A673 (cell line): ENCODE results near the gene SHC3. TPM values are rescaled to one million over a fixed set of nuclear protein-coding genes. Genes with fewer than 3 reads are reported as not detected.

Experiments used
- BruUV-seq: library from RNA; stranded (reverse); fragments of 400-500 nt; replicated peaks from 2 replicates; lab custom pipeline; 2021; lab: Mats Ljungman, UMichigan
- CTCF ChIA-PET: fragments of 300-600 bp; sonication (Branson Sonifier 250); formaldehyde crosslinking; loops from one replicate; lab custom pipeline; 2022; ENCODE audit warnings: antibody characterized with exemption; lab: Charles Lee
- POLR2A ChIA-PET: fragments of 300-600 bp; sonication (Branson Sonifier 250); formaldehyde crosslinking; loops from one replicate; lab custom pipeline; 2022; ENCODE audit warnings: antibody characterized with exemption; ENCODE audit not compliant: low non-redundant PET; lab: Charles Lee
- DNase-seq: peaks from one replicate; pipeline ENCODE4 v3.0.0-alpha.2; 2015; ENCODE audit warnings: low spot score
- H3K27ac ChIP-seq: fragments of 200-600 bp; sonication (generic); 2 replicates; pipeline ENCODE4 v1.5.1; 2016; ENCODE audit warnings: mixed run types, low read depth, mild to moderate bottlenecking, mixed read lengths, antibody characterized with exemption, low read length; ENCODE audit not compliant: poor library complexity, severe bottlenecking
- H3K27me3 ChIP-seq: fragments of 200-600 bp; sonication (generic); replicated peaks from 2 replicates; pipeline ENCODE4 v1.6.1; 2017; ENCODE audit warnings: mixed run types, low read depth, mild to moderate bottlenecking, mixed read lengths, antibody characterized with exemption, low read length; ENCODE audit not compliant: insufficient read depth, poor library complexity
- H3K36me3 ChIP-seq: fragments of 200-600 bp; sonication (generic); 2 replicates; pipeline ENCODE4 v1.6.1; 2016; ENCODE audit warnings: mixed run types, mild to moderate bottlenecking, mixed read lengths, antibody characterized with exemption, low read length; ENCODE audit not compliant: insufficient read depth, poor library complexity, severe bottlenecking
- H3K4me1 ChIP-seq: fragments of 200-600 bp; sonication (generic); 2 replicates; pipeline ENCODE4 v1.6.1; 2017; ENCODE audit warnings: mixed run types, mild to moderate bottlenecking, mixed read lengths, antibody characterized with exemption, low read length; ENCODE audit not compliant: insufficient read depth, poor library complexity, severe bottlenecking
- H3K4me3 ChIP-seq: fragments of 200-600 bp; sonication (generic); 2 replicates; pipeline ENCODE4 v1.5.1; 2016; ENCODE audit warnings: low read depth, mixed run types, mild to moderate bottlenecking, mixed read lengths, low read length; ENCODE audit not compliant: poor library complexity, severe bottlenecking
- H3K9me3 ChIP-seq: fragments of 200-600 bp; sonication (generic); 2 replicates; pipeline ENCODE4 v1.6.1; 2016; ENCODE audit warnings: mixed run types, low read depth, mild to moderate bottlenecking, mixed read lengths, antibody characterized with exemption, low read length; ENCODE audit not compliant: poor library complexity, severe bottlenecking
- EZH2 ChIP-seq: fragments of 200-600 bp; sonication (generic); IDR thresholded peaks from 2 replicates; pipeline ENCODE4 v1.6.1; 2017; ENCODE audit warnings: borderline replicate concordance, low read depth, mild to moderate bottlenecking, mixed read lengths, antibody characterized with exemption, low read length; ENCODE audit not compliant: poor library complexity, severe bottlenecking
- intact Hi-C: fragments of 100-400 bp; cut with micrococcal nuclease; formaldehyde crosslinking; loops from one replicate; pipeline ENCODE4 v1.10.0; 2022; ENCODE audit not compliant: unreplicated experiment
- total RNA-seq: library from RNA; stranded (reverse); gene quantifications from 2 replicates; pipeline ENCODE4 v1.2.3, GENCODE V29; 2021
- TF ChIP-seq, protein P1 (sequence below): fragments of 300-800, 200-600 bp; sonication (generic); conservative IDR thresholded peaks from 2 replicates; pipeline ENCODE4 v1.5.1; 2017; ENCODE audit warnings: low read depth, mild to moderate bottlenecking, antibody characterized with exemption, low read length, moderate library complexity, mixed read lengths

SHC3 gene
- total RNA-seq, 1 experiment from 2014 or later: 6.6 TPM

DNA sequence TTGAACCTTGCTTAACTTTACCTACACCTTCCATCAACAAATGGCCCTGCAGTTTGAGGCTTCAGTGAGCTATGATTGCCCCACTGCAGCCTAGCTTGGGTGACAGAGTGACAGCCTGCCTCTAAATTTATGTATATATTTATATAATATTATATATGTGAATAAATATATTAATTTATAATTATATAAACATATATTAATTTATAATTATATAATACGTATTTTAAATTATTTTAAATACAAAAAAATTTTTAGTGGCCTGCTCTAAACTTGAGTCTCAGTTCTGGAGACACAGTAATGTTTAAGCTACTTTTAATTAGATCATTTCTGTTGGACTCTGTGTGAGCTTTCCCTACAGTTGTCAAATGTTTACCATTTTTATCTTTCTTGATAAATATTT lies 9.3 kb upstream of the SHC3 start:
- POLR2A ChIA-PET: no interaction called here
- H3K27ac ChIP-seq: no peak overlapping the region
- TF ChIP-seq, protein P1, sequence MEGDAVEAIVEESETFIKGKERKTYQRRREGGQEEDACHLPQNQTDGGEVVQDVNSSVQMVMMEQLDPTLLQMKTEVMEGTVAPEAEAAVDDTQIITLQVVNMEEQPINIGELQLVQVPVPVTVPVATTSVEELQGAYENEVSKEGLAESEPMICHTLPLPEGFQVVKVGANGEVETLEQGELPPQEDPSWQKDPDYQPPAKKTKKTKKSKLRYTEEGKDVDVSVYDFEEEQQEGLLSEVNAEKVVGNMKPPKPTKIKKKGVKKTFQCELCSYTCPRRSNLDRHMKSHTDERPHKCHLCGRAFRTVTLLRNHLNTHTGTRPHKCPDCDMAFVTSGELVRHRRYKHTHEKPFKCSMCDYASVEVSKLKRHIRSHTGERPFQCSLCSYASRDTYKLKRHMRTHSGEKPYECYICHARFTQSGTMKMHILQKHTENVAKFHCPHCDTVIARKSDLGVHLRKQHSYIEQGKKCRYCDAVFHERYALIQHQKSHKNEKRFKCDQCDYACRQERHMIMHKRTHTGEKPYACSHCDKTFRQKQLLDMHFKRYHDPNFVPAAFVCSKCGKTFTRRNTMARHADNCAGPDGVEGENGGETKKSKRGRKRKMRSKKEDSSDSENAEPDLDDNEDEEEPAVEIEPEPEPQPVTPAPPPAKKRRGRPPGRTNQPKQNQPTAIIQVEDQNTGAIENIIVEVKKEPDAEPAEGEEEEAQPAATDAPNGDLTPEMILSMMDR: no peak
- no peak for TF ChIP-seq EZH2
- H3K4me3 ChIP-seq: no peak overlapping the region
- H3K36me3 ChIP-seq: no peaks in the 10 kb centered on the region
- H3K27me3 ChIP-seq: no peaks in the 10 kb centered on the region
- intact Hi-C loops: no loop called here
- DNase-seq: no peak
- no peaks in the 10 kb centered on the region for H3K9me3 ChIP-seq
- H3K4me1 ChIP-seq: no peaks in the 10 kb centered on the region
- no TSS peak for BruUV-seq
- CTCF ChIA-PET: no interaction called here

DNA sequence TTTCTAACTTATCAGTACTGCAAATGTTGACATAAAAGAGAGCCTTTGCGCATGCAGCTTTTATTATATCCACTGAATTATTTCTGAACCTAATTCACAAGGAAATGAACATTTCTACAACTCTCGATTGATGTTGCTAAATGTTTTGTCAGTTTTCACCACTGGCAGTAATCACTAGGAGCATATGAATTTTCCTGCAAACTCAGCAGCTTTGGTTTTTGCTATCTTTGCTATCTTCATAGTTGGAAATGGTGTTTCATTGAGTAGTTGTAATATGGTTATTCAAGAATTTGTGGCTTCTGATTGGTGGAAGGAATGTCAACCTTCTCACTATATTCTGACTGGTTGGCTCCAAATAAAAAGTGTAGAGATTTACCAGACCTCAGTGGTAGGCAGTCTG lies 8.9 kb upstream of the SHC3 start:
- no peak for DNase-seq

DNA sequence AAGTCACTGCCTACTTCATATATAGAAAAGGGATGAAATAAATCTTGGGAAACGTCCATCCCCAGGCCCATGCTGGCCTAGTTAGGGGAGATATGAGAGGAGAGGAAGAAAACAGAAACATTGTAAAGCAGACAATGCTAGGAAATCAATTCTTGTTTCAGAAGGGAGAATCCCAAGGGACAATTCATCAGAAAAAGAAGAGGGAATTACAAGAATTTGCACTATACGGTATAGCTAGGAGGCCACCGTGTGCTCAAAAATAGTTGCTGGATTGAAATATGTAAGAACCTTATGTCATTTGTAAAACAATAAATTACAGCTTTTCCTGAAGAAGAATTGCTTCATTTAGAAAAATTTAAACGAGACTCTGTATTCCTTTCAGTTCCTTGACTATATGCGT lies 8.3 kb upstream of the SHC3 start:
- no TSS peak for BruUV-seq
- ChIA-PET CTCF (no interaction called here), POLR2A (no interaction called here)
- intact Hi-C loops: no loop called here
- Histone ChIP-seq H3K4me1 (no peaks in the 10 kb centered on the region), H3K27me3 (no peaks in the 10 kb centered on the region), H3K36me3 (no peaks in the 10 kb centered on the region), H3K4me3 (no peak overlapping the region), H3K9me3 (no peaks in the 10 kb centered on the region), H3K27ac (no peak overlapping the region)
- no peak for DNase-seq
- TF ChIP-seq, protein P1: no peak
- TF ChIP-seq EZH2: no peak

More for the DNA sequence above, 8.9 kb upstream of the SHC3 start:
- Histone ChIP-seq H3K36me3 (no peaks in the 10 kb centered on the region), H3K27me3 (no peaks in the 10 kb centered on the region), H3K4me1 (no peaks in the 10 kb centered on the region), H3K27ac (no peak overlapping the region), H3K9me3 (no peaks in the 10 kb centered on the region), H3K4me3 (no peak overlapping the region)
- TF ChIP-seq EZH2: no peak
- TF ChIP-seq, protein P1: no peak
- POLR2A ChIA-PET: no interaction called here
- CTCF ChIA-PET: no interaction called here
- intact Hi-C loops: no loop called here
- no TSS peak for BruUV-seq
